GM19328 (cell line): ENCODE measurements around the gene GIMAP8.
"Not testable (repeated sequence)": the region's sequence is repeated elsewhere in the genome, so short reads cannot be mapped to it uniquely, and the experiment has no call there.

Source experiments
- ATAC-seq: cut with Tn5 transposase; IDR thresholded peaks from one replicate; pipeline ENCODE4 v1.9.1; 2021; ENCODE audit warnings: mild to moderate bottlenecking, moderate library complexity; ENCODE audit not compliant: unreplicated experiment

GIMAP8 gene

DNA sequence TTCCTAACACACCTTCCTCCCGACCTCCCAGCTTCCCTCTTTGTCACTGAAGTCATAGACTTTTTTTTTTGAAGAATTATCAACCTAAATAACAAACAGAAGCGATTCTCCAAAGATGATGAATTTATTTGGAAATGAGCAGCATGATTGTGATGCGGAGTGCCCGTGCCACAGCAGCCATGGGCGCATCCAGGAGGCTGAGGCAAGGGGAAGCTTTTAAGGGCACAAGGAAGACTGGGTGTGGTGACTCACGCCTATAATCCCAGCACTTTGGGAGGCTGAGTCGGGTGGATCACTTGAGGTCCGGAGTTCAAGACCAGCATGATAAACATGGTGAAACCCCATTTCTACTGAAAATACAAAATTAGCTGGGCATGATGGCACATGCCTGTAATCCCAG lies 16.2 kb upstream of the GIMAP8 start:
- ATAC-seq = no peak

DNA sequence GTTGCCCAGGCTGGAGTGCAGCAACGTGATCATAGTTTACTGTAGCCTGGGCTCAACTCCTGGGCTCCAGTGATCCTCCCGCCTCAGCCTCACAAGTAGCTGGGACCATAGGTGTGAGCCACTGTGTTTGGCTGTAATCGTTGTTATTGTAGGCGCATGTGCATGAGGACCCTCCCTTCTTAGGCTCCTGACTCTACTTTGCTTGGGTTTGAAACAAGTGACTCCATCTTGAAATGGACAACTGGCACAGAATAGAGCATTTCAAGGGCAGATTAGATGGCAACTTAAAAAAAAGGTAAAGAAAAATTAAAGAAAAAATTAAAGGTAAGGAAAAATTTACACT lies 15.4 kb upstream of the GIMAP8 start:
- no peak for ATAC-seq

DNA sequence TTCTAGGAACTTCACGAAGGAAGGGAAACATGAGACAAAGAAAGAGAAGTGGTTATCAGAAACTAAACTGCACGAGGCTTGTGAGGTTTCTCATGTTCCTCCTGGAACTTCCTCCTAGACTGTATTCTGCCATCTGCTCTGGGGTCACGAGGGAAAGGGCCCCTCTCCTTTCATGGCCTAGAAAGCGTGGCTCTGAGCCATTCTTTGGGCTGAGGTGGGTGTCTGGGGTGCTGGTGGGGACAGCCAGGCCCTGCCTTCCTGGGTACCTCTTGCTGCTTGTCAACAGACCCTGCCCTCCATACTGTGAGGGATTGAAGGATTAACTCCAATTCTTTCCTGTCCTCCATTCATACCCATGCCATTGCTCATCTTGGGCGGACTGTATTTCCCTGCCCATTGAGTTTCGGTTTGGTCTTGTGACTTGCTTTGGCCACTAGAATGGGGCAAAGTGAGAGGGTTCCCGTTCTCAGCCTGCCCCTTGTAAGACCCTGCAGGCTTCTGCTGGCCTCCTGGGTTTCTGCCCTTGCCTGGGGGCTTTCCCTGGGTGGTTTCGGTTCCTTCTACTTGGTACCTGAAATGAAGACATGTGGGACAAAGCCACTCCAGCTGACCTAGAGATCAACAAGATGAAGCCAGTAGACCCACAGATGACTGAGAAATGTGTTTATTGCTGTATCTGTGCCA lies 14.9 kb upstream of the GIMAP8 start:
- ATAC-seq = peak; percentile 89

- ATAC-seq = no peak
Observed at GRCh38 chr7:150439967-150440366, 10.5 kb upstream of the GIMAP8 start.

DNA sequence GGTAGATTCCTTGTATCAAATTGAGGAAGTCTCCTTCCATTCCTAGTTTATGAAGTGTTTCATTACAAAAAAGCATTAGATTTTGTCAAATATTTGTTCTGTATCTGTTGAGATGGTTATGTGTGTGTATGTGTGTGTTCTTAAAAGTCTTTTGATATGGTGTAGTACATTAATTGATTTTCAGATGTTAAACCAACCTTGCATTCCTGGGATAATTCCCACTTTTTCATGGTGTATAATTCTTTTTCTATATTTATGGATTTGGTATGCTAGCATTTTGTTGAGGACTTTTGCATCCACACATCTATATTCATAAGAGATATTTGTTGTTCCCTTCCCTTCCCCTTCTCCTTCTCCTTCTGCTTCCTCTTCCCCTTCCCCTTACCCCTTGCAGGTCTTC lies 8.9 kb upstream of the GIMAP8 start:
- ATAC-seq = no peak

GRCh38 chr7:150442811-150443210 lies 7.6 kb upstream of the GIMAP8 start:
- ATAC-seq = no peak

GRCh38 chr7:150443793-150444540 lies 6.5 kb upstream of the GIMAP8 start:
- ATAC-seq = no peak

GRCh38 chr7:150444674-150445365 lies 5.6 kb upstream of the GIMAP8 start:
- no peak for ATAC-seq

DNA sequence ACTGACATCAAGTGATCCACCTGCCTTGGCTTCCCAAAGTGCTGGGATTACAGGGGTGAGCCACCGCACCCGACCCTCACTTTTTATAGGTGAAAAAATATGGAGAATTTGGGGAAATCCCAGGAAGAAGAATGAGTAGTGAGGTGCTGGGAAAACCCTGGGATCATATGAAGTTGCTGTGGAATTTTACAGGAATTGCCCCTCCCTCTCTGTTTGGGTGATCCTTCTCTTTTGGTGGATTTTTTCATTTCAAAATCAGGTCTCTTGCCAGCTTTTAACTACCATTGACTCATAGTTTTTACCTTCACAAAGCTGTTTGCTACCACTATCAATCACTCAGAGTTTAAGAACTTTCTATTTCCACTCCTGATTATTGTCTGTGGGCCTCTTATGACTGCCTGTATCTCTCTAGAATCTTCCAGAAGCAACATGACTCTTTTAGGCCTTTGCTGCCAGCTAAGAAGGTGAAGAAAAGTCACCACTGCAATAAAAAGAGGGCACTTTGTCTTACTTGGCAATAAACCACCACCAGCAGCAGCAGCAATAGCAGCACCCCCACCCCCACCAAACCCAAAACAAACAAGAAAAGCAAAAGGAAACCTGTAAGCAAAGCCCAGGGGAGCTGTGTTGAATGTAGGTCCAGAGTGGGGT lies 4.0 kb upstream of the GIMAP8 start:
- ATAC-seq = no peak

DNA sequence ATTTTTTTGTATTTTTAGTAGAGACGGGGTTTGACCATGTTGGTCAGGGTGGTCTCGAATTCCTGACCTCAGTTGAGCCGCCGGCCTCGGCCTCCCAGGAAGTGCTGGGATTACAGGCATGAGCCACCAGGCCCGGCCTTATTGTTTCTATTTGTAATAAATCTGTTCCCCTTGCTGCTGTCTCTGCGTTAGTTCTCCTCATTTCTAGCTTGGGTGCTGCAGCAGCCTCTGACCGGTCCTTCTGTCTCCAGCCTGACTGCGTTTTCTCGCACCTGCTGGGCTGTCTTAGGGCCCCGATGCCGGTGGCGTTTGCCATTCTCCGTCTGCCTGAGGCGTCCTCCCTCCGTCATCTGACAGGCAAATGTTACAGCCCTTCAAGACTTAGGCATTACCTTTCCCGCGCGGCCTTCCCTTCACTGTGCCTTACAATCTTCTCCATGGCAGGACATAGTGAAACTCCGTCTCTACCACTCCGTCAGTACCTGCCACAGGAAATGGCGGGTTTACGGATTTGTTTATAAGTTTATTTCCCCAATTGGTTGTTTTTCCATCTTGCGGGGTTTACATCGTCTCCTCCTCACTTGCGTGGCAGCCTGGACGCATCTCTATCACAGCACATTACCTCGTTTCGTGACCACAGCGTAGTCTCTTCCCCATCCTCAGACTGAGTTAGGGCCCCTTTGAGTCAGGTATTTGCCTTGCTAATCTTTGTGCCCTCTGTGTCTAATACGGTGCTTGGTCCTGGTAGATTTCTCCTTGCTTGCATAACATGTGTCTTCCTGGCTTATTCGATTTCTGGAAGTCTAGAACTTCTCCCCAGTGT lies 2.3 kb upstream of the GIMAP8 start:
- ATAC-seq = no peak

- peak; percentile 50 for ATAC-seq
Observed at GRCh38 chr7:150448789-150449147, 1.7 kb upstream of the GIMAP8 start.

DNA sequence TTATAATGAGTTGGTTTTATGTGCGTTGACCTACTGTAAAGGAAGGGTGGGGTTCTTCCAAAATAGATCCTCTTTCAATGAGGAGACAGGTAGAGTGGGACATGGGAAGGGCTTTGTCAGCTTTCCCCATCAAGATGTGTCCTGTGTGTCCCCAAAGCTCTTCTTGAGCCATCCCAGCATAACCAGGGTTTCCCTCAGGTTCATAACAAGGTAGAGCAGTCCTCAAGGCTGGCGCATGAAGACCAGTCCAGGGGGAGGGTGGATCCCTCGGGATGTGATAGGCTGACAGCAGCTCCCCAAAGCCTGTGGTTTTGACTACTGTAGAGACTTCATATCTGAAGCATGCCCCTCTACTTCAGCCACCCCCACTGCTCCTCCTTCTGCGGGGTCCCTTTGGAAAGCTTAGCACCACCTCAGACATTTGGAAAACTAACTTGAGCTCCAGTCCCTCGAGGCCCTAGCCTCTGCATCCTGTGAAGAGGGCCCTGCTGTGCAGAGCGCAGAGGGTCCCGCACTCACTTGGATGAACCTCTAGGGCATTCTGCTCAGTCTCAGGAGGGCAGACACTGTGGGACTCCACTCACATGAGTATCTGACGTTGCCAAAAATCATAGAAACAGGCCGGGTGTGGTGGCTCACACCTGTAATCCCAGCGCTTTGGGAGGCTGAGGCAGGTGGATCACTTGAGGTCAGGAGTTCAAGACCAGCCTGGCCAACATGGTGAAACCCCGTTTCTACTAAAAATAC lies 1.1 kb upstream of the GIMAP8 start:
- ATAC-seq = no peak

DNA sequence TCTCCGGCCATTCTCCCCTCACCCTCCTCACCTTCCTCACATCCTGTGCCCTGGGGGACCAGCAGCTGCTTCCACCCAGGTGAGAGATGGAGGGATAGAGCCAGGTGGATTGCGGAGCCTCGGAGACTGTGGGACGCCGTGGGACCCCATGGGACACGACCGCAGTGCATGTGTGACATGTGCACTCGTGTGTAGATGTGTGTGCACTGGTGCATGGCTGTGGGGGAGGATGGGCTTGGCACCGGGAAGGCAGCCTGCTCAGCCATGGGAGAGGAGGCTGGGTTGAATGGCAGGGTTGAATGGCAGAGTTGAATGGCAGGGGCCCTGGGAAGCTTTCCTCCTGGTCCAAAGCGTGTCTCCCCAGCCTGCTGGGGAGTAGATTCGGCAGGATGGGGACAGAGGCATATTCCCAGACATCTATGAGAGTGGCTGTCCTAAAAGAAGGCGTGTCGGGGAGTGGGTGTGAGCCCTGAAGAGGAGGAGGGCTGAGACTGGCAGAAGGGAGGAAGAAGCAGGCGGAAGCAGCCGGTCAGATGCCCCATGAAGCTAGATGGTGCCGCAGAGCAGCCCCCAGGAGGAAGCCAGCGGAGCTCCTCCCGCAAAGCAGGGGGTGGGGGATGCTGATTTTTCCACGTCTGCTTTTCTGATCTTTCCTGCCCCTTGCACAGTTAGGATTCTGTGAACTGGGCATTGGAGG lies 815 bp downstream of the GIMAP8 start:
- ATAC-seq = no peak

- no peak for ATAC-seq
Observed at GRCh38 chr7:150451833-150452461, 1.5 kb downstream of the GIMAP8 start.

GRCh38 chr7:150453181-150453580 lies 2.8 kb downstream of the GIMAP8 start:
- ATAC-seq = no peak

DNA sequence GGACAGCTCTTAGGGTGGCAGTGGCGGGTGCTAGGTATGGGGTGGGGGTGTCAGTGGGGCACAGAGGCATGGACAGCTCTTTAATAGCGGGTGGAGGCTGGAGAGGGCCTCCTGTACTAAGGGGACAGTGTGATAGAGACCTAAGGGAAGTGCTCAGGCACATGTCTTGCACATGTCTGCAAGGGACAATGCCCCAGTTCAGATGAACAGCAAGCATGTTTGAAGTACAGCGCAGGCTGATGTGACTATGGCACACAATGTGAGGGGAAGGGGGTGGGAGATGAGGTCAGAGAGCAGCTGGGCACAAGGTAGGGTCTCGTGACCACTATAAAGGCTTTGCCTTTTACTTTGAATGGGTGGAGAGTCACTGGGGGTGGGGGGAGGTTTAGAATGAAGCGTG lies 3.5 kb downstream of the GIMAP8 start:
- ATAC-seq = no peak

DNA sequence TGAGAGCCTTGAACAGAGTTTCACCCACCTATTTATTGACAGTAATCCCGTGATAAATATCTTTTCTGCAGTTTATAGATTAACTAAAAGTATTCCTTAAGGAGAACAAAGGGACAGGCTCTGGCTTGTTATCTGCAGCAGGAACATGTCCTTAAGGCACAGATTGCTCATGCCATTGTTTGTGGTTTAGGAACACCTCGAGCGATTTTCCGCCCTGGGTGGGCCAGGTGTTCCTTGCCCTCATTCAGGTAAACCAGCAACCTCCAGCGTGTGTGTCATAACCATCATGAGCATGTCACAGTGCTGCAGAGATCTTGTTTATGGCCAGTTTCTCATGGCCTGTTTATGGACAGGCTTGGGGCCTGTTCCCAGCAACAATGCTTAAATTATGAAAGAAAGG lies 6.6 kb downstream of the GIMAP8 start:
- ATAC-seq = not testable (repeated sequence)

- no peak for ATAC-seq
Observed at GRCh38 chr7:150458235-150458634, 7.8 kb downstream of the GIMAP8 start.

DNA sequence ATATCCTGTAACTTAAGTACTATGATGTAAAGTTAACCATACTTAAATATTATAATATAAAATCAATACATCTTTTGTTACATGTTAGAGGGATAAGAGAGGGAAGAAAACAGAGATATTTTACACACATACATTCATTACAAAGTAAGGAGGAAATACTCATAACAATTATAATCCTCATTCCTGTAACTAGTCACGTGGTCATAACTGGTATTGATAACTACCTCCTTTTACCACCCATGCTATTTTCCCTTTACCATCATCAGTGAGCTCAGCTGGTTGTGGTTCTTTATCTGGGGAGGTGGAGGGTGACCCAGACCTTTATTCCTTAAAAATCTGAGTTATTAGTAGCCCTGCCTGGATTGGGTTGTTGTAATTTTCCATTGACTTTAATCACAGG lies 8.3 kb downstream of the GIMAP8 start:
- no peak for ATAC-seq
